ENCODE measurements around the gene WHRN.

DNA sequence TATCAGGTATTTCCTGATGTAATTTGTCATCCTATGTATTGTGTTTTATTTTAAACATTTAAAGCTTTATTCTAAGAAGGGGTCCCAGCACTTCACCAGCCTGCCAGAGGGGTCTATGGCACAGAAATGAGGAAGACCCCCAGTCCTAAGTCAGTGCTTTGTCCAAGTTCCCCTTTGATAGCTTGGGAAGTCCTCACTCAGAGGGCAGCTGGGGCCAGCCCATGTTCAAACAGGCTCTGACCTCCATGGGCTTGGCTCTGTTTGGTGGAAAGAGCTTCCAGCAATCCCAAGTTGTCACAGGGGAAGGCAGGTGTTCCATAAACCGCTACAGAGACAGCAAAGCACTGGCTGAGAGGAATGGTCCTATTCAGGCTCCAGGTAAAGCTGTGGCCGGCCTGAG is 90.9 kb downstream of the WHRN start:
- TF ChIP-seq ARNT (IDR thresholded peaks at IDR 0.05) (no peak), NFRKB (IDR thresholded peaks at IDR 0.05) (no peak), TARDBP (IDR thresholded peaks at IDR 0.05) (no peak)

All from HEK293T (cell line).